OCI-M2 (cell line): ENCODE data around the gene PDE9A.

Experiments used
- DNase-seq: peaks from one replicate; lab custom pipeline; 2025; ENCODE audit not compliant: unreplicated experiment; lab: John Stamatoyannopoulos, UW

The PDE9A gene

GRCh38 chr21:42819861-42820615, 166.6 kb downstream of the PDE9A start:
- no peak for DNase-seq

- no peak for DNase-seq
These were observed 167.4 kb downstream of the PDE9A start for GRCh38 chr21:42820616-42821465.
